ENCODE data around the gene KANK4.

DNA sequence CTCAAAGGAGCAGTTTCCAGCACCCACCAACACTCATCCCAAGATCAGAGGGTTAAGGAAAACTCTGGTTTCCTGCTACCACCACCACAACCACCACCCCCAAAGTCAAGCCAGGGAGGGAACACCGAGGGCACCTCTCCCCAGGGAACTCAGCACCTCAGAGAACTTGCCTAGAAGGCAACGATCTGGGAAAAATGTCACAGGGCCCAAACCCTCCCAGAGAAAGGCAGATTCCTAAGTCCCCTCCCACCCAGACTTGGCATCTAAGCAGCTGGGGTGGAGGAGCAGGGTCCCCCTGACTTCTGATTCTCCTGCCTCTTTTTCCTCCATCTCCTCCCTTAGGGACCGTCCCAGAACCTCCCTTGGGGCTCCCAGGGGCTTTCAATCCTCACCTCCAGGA lies 10.6 kb downstream of the KANK4 start:
- no peak for TF ChIP-seq RCOR1 (IDR thresholded peaks at IDR 0.05; ENCODE audit: low read depth, low read length)
- TF ChIP-seq, protein P1, sequence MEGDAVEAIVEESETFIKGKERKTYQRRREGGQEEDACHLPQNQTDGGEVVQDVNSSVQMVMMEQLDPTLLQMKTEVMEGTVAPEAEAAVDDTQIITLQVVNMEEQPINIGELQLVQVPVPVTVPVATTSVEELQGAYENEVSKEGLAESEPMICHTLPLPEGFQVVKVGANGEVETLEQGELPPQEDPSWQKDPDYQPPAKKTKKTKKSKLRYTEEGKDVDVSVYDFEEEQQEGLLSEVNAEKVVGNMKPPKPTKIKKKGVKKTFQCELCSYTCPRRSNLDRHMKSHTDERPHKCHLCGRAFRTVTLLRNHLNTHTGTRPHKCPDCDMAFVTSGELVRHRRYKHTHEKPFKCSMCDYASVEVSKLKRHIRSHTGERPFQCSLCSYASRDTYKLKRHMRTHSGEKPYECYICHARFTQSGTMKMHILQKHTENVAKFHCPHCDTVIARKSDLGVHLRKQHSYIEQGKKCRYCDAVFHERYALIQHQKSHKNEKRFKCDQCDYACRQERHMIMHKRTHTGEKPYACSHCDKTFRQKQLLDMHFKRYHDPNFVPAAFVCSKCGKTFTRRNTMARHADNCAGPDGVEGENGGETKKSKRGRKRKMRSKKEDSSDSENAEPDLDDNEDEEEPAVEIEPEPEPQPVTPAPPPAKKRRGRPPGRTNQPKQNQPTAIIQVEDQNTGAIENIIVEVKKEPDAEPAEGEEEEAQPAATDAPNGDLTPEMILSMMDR (IDR thresholded peaks at IDR 0.05), result no peak
- TF ChIP-seq RAD21 (conservative IDR thresholded peaks at IDR 0.05 in 1 of 2, IDR thresholded peaks at IDR 0.05 in 1 of 2), result no peak
- TF ChIP-seq EHMT2 (IDR thresholded peaks at IDR 0.05; ENCODE audit: low read depth), result no peak
- no peak for TF ChIP-seq JUN (IDR thresholded peaks at IDR 0.05)
- TF ChIP-seq ESRRA (IDR thresholded peaks at IDR 0.05; ENCODE audit: borderline replicate concordance, low read length), result no peak
- no peak for TF ChIP-seq FOSL2 (IDR thresholded peaks at IDR 0.05)
- TF ChIP-seq FOSL2 (CRISPR knock-in tag; IDR thresholded peaks at IDR 0.05), result no peak
- no peak for TF ChIP-seq KDM5A (IDR thresholded peaks at IDR 0.05)
- no peak for TF ChIP-seq POLR2A (IDR thresholded peaks at IDR 0.05; ENCODE audit: low read length)
- TF ChIP-seq EP300 (IDR thresholded peaks at IDR 0.05), result no peak
- TF ChIP-seq, protein P2, sequence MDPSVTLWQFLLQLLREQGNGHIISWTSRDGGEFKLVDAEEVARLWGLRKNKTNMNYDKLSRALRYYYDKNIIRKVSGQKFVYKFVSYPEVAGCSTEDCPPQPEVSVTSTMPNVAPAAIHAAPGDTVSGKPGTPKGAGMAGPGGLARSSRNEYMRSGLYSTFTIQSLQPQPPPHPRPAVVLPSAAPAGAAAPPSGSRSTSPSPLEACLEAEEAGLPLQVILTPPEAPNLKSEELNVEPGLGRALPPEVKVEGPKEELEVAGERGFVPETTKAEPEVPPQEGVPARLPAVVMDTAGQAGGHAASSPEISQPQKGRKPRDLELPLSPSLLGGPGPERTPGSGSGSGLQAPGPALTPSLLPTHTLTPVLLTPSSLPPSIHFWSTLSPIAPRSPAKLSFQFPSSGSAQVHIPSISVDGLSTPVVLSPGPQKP (IDR thresholded peaks at IDR 0.05; ENCODE audit: low read depth, low read length), result no peak
- TF ChIP-seq CHD4 (IDR thresholded peaks at IDR 0.05; ENCODE audit: borderline replicate concordance), result no peak
- no peak for TF ChIP-seq MAFK (IDR thresholded peaks at IDR 0.05; ENCODE audit: partially characterized antibody)

Data from A549 (cell line).